HG02970 (cell line): Measurements from ENCODE around the gene PRKCE.

Experiments used
- ATAC-seq: cut with Tn5 transposase; IDR thresholded peaks from one replicate; pipeline ENCODE4 v1.9.1; 2021; ENCODE audit warnings: mild to moderate bottlenecking, moderate library complexity, moderate number of reproducible peaks; ENCODE audit not compliant: unreplicated experiment, low FRiP score

PRKCE gene

GRCh38 chr2:46145017-46145416 is 493.5 kb downstream of the PRKCE start:
- no peak for ATAC-seq

DNA sequence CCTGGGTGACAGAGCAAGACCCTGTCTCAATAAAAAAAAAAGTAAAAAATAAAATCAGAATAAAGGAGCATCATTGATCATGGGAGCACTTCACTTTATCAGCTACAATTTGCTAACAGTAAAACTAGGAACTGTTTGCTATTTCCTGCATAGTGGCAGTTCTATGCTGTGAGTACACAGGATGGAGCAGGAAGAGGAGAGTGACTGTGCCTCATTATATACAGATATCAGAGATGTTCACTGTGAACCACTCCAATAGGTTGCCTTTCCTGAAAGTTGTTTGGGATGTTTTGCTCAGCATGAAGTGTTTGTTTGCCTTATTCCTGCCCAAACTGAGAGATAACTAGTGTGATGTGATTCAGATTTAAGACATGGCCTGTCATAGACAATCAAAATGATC is 494.4 kb downstream of the PRKCE start:
- no peak for ATAC-seq

- no peak for ATAC-seq
Measured at GRCh38 chr2:46146866-46147502, 495.5 kb downstream of the PRKCE start.

- ATAC-seq = no peak
Measured at GRCh38 chr2:46147626-46148368, 496.3 kb downstream of the PRKCE start.

- no peak for ATAC-seq
Measured at GRCh38 chr2:46148369-46148736, 496.9 kb downstream of the PRKCE start.

GRCh38 chr2:46150445-46150955 is 499.0 kb downstream of the PRKCE start:
- no peak for ATAC-seq

DNA sequence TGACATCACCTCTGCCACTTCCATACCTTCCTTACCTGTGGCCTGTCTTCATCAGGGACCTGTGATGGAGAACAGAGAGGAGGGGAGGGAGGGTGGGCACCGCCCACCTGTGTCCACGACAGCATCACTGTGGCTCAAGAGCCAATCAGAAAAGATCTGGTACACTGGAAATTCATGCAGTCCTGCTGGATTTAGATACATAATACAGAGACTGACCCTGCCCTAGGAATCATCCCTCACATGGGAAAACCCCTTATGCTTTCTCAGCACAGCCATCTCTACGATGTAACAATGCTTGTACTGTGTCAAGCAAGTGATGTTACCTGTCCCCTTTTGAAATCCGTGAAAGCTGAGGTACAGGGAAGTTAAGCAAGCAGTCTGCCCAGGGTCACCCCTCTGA is 500.1 kb downstream of the PRKCE start:
- ATAC-seq = no peak

- no peak for ATAC-seq
Measured at GRCh38 chr2:46153996-46154753, 502.7 kb downstream of the PRKCE start.

DNA sequence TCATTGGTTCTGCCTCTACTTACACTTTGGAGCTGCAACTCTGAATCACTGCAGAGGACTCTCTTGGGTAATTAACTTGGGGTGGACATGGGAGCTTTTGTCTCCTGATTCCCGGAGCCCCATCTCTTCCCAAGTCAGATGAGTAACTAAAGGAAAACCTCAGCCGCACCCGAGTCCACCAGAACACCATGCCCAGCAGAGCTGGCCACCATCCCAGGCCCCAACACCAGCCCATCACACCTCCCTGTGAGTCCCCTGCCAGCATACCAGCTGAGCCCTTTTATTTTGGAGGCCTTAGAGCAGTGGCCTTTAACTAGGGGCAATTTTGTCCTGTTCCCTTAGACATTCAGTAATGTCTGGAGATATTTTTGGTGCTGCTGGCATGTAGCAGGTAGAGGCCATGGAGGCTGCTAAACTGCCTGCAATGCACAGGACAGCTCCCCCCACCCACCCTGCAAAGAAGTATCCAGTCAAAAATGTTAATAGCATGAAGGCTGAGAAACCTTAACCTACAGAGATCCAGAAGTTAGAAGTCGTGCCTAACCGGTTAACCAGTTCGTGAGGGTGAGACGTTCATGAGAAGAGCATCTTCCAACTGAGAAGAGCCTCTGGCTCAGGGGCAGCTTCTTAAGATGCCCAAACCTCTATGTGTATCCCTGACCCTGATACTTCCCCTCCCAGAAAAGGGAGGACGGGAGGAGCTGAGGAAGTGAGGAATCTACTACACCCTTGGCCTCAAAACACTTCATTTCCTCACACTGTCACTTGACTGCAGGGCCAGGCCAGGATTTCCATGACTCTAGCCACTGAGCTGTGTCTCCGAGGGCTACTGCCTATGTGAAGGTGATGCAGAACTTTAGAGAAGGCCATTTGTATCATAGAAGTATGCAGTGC is 505.8 kb downstream of the PRKCE start:
- ATAC-seq = no peak

GRCh38 chr2:46157966-46158310 is 506.5 kb downstream of the PRKCE start:
- ATAC-seq = no peak

GRCh38 chr2:46158661-46159060 is 507.2 kb downstream of the PRKCE start:
- ATAC-seq = no peak

GRCh38 chr2:46160326-46160725 is 508.9 kb downstream of the PRKCE start:
- no peak for ATAC-seq

DNA sequence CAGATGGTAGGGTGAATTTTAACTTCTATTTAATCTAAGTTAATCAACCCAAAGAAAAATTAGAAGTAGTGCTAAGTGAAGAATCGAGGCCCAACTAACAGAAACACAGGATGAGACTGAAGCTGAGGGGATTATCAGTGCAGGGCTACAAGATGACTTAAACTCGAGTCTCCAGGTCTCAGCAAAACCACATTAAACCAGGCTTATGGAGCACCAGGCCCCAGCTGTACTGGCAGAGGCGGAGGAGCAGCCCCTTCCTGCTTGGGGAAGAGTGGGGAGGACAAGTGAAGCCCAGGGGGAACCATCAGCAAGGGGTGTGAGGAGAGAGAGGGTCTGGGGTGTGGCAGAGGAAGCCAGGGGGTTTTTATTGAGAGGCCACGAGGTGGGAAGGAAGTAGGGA is 509.8 kb downstream of the PRKCE start:
- ATAC-seq = no peak

GRCh38 chr2:46161911-46162310 is 510.4 kb downstream of the PRKCE start:
- no peak for ATAC-seq

DNA sequence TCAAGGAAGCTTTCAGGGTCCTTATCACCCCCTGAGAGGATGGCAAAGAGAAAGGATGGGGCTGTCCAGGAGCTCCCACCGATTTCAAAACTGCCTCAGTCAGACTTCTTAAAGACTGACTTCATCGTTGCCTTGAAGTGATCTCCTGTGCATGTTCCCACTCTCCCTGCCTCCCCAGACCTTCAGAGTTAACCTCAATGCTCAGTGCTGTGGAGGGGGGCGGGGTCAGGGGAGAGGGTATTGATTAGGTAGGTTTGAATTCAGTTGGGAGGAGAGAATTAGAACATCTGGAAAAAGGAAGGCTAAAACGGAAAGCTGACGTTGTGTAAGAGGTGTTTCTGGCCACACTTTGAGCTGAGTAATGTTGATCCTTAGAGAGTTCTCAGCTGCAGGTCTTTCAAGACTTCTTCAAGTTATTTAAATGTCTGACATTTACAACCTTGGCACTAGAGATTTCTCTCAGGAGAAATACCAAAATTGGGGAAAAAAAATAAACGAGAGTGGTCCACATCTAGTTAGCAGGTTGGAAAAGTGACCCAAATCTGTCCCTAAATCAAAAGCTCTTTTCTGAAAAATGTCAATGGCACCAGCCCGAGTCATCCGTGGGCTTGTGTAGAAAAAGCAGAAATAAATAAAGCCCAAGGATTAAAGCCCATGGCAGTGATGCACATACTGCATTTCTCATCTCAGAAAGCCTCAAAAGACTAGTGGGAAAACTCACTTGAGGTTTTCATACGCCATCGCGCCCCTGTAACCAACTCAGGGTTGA is 511.0 kb downstream of the PRKCE start:
- no peak for ATAC-seq

- ATAC-seq = no peak
Measured at GRCh38 chr2:46163098-46163430, 511.6 kb downstream of the PRKCE start.

DNA sequence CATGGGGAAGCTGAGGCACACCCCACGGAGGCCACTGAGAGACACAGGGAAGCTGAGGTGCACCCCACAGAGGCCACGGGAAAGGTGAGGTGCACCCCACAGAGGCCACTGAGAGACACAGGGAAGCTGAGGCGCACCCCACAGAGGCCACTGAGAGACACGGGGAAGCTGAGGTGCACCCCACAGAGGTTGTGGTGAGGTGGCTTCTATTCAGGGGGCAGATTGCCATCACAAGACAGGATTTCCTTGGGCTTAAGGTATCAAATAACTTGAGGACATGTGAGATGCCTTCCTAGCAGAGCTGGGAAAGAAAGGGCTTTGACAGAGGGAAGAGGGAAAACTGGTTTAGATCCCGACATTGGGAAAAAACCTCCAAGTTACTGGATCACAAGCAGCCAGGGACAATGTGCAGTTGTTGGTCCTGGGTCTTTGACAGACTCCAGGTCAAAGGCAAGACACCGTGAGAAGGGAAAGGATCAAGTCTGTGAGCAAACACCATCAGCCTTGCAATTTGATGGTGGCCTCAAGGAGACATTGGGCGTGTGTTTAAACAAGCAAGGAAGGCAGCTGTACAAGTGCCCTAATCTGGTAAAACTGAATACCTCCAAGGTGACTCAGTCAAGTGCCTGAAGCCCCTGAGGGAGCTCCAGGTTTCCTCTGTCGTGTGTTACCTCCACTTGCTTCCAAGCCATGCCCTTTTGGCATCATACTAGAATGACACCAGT is 512.5 kb downstream of the PRKCE start:
- ATAC-seq = no peak

DNA sequence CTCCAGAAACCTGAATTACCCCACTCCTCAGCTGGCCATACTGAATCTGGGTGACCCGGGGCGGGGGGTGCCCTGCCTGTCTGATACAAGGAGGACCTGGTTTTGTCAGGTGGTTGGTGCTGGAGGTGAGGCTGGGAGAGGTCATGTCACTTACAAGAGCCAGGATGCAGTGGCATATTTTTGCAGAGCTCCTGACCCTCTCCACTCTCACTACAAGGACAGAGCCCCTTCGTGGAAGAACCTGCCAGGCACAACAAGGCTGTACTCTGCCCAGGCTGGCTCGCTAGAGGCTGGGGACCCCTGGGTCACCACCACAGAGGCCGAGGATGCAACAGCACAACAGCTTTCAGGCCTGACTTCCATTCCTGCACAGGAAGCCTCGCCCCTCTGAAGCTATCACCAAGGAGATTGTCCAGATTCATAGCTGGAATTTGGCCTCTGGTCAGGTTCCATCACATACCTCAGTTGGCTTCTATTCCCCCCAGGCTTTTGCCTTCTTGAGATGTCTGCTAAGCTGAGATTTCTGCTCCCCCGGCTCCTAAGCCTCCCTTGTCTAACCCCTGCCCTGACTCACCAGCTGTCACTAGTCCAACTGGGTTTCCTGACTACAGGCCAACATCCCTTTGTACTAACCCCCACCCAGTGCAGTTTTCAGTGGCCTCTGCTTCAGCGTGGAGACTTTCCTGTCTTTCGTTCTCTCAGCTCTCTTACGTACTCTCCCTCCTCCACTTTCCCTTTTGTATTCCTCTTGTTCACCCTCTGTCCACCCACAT is 513.2 kb downstream of the PRKCE start:
- ATAC-seq = no peak

GRCh38 chr2:46165916-46166315 is 514.4 kb downstream of the PRKCE start:
- no peak for ATAC-seq
